HG02852 (cell line): ENCODE data around the gene RSRP1.

Experiments used
- ATAC-seq: cut with Tn5 transposase; IDR thresholded peaks from one replicate; pipeline ENCODE4 v1.9.1; 2021; ENCODE audit warnings: mild to moderate bottlenecking, moderate library complexity; ENCODE audit not compliant: unreplicated experiment

The RSRP1 gene

GRCh38 chr1:25194572-25195020, 52.7 kb downstream of the RSRP1 start:
- ATAC-seq = no peak

- ATAC-seq = no peak
These were observed 53.2 kb downstream of the RSRP1 start for GRCh38 chr1:25194054-25194453.

- ATAC-seq = no peak
These were observed 54.0 kb downstream of the RSRP1 start for GRCh38 chr1:25193229-25193628.
